MM.1S (cell line): ENCODE measurements around the gene CD80.

Experiments used
- DNase-seq: peaks from one replicate; pipeline ENCODE4 v3.0.0-alpha.2; 2015
- H2AFZ ChIP-seq: fragments of 300-600 bp; sonication (generic); 2 replicates; pipeline ENCODE4 v1.6.0; 2016; ENCODE audit warnings: antibody characterized with exemption, low read length
- H3F3A ChIP-seq: fragments of 300-600 bp; sonication (generic); 2 replicates; pipeline ENCODE4 v1.6.1; 2016; ENCODE audit warnings: mild to moderate bottlenecking, antibody characterized with exemption, low read length, moderate library complexity, mixed read lengths; ENCODE audit not compliant: insufficient read depth
- H3K27ac ChIP-seq: fragments of 300-600 bp; sonication (generic); 2 replicates; pipeline ENCODE4 v1.5.1; 2016; ENCODE audit warnings: mild to moderate bottlenecking, low read length
- H3K27me3 ChIP-seq: fragments of 300-600 bp; sonication (generic); replicated peaks from 2 replicates; pipeline ENCODE4 v1.6.0; 2016; ENCODE audit warnings: low read length; ENCODE audit not compliant: insufficient read depth
- H3K36me3 ChIP-seq: fragments of 300-600 bp; sonication (generic); replicated peaks from 2 replicates; pipeline ENCODE4 v1.6.1; 2016; ENCODE audit warnings: mild to moderate bottlenecking, low read length, mixed read lengths; ENCODE audit not compliant: insufficient read depth
- H3K4me1 ChIP-seq: fragments of 300-600 bp; sonication (generic); 2 replicates; pipeline ENCODE4 v1.6.1; 2016; ENCODE audit warnings: low read length, mixed read lengths
- H3K4me2 ChIP-seq: fragments of 300-600 bp; sonication (generic); 2 replicates; pipeline ENCODE4 v1.6.0; 2016; ENCODE audit warnings: low read depth, low read length
- H3K4me3 ChIP-seq: fragments of 300-600 bp; sonication (generic); 2 replicates; pipeline ENCODE4 v1.5.1; 2016; ENCODE audit warnings: low read length, mixed read lengths
- H3K79me2 ChIP-seq: fragments of 300-600 bp; sonication (generic); 2 replicates; pipeline ENCODE4 v1.6.1; 2016; ENCODE audit warnings: mixed run types, low read length, mixed read lengths
- H3K9ac ChIP-seq: fragments of 300-600 bp; sonication (generic); 2 replicates; pipeline ENCODE4 v1.6.1; 2016; ENCODE audit warnings: low read length, mixed read lengths
- H3K9me2 ChIP-seq: fragments of 300-600 bp; sonication (generic); replicated peaks from 2 replicates; pipeline ENCODE4 v1.6.1; 2016; ENCODE audit warnings: mild to moderate bottlenecking, low read length, mixed read lengths; ENCODE audit not compliant: insufficient read depth
- H3K9me3 ChIP-seq: fragments of 300-600 bp; sonication (generic); replicated peaks from 2 replicates; pipeline ENCODE4 v1.6.1; 2016; ENCODE audit warnings: mild to moderate bottlenecking, low read length, mixed read lengths; ENCODE audit not compliant: insufficient read depth
- H4K20me1 ChIP-seq: fragments of 300-600 bp; sonication (generic); 2 replicates; pipeline ENCODE4 v1.6.1; 2016; ENCODE audit warnings: mild to moderate bottlenecking, low read length, moderate library complexity, mixed read lengths; ENCODE audit not compliant: insufficient read depth
- EZH2 ChIP-seq: fragments of 300-600 bp; sonication (generic); optimal IDR thresholded peaks from 2 replicates; pipeline ENCODE3; 2017; ENCODE audit warnings: low read depth, mild to moderate bottlenecking, antibody characterized with exemption, low read length, mixed read lengths
- EZH2phosphoT487 ChIP-seq: fragments of 300-600 bp; sonication (generic); IDR thresholded peaks from 2 replicates; pipeline ENCODE4 v1.6.1; 2018; ENCODE audit warnings: antibody characterized with exemption, low read length
- TF ChIP-seq, protein P1 (sequence below): fragments of 300-600 bp; sonication (generic); IDR thresholded peaks from 2 replicates; pipeline ENCODE4 v1.5.1; 2016; ENCODE audit warnings: antibody characterized with exemption, low read length, mixed read lengths

Gene CD80

DNA sequence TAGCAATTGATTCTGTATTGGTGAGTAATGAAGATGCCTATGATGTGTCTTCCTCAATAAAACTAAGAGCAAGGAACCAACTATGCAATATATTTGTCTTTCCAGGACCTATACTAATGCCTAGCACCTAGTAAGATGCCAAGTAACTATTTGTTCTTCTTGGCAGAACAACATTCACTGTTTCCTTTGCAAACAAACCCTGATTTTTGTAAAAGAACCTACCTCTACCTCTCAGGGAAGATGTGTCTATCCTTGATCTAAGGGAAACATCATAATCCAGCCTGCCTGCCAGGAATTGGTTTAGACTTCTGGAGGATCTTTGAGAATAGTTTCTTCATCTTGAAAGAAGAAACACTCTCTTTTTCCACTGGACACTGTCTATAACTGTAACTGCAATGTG lies 16.1 kb upstream of the CD80 start:
- Histone ChIP-seq H4K20me1 (no peaks in the 10 kb centered on the region), H3K27ac (no peak overlapping the region), H3K9me2 (no peaks in the 10 kb centered on the region), H3K27me3 (no peaks in the 10 kb centered on the region), H2AFZ (no peak overlapping the region), H3K9ac (no peak overlapping the region), H3K36me3 (no peaks in the 10 kb centered on the region), H3K4me1 (no peaks in the 10 kb centered on the region), H3K9me3 (no peaks in the 10 kb centered on the region), H3K4me3 (no peak overlapping the region), H3K79me2 (no peaks in the 10 kb centered on the region), H3F3A (peaks cover 3% of the 10 kb centered on the region; the same call in 1 of the 2 replicates), H3K4me2 (no peak overlapping the region)
- no peak for DNase-seq
- TF ChIP-seq EZH2 (no peak), EZH2phosphoT487 (no peak)
- TF ChIP-seq, protein P1, sequence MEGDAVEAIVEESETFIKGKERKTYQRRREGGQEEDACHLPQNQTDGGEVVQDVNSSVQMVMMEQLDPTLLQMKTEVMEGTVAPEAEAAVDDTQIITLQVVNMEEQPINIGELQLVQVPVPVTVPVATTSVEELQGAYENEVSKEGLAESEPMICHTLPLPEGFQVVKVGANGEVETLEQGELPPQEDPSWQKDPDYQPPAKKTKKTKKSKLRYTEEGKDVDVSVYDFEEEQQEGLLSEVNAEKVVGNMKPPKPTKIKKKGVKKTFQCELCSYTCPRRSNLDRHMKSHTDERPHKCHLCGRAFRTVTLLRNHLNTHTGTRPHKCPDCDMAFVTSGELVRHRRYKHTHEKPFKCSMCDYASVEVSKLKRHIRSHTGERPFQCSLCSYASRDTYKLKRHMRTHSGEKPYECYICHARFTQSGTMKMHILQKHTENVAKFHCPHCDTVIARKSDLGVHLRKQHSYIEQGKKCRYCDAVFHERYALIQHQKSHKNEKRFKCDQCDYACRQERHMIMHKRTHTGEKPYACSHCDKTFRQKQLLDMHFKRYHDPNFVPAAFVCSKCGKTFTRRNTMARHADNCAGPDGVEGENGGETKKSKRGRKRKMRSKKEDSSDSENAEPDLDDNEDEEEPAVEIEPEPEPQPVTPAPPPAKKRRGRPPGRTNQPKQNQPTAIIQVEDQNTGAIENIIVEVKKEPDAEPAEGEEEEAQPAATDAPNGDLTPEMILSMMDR: no peak

DNA sequence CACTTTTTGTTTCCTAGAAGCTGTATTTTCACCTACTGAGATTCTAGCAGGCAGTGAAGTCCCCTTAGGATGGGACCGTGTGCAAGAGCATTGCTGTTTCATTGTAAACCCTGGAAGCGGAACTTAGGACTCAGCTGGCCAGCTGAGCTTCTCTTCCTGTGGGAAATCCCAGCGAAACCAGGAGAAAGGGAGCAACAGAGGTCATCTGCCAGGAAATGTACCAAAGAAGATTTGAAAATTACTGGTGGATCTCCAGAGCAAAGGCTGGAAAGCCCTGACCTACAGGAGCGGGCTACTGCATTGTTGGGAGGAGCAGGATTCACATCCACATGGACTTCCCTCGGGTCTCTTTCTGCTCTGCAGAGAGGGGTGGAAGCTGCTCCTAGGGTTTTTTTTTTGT lies 12.3 kb upstream of the CD80 start:
- H3K27me3 ChIP-seq: no peaks in the 10 kb centered on the region
- no peaks in the 10 kb centered on the region for H3K79me2 ChIP-seq
- TF ChIP-seq, protein P1: no peak
- TF ChIP-seq EZH2phosphoT487: no peak
- no peak for TF ChIP-seq EZH2
- no peak for DNase-seq
- H4K20me1 ChIP-seq: no peaks in the 10 kb centered on the region
- H3K9ac ChIP-seq: no peak overlapping the region
- H3K9me2 ChIP-seq: no peaks in the 10 kb centered on the region
- no peak overlapping the region for H3K4me3 ChIP-seq
- H3K4me1 ChIP-seq: 0 out of 2 replicates have a peak, but pooled peaks cover 7% of the 10 kb centered on the region
- no peaks in the 10 kb centered on the region for H3F3A ChIP-seq
- H2AFZ ChIP-seq: no peak overlapping the region
- no peak overlapping the region for H3K4me2 ChIP-seq
- no peaks in the 10 kb centered on the region for H3K36me3 ChIP-seq
- no peak overlapping the region for H3K27ac ChIP-seq
- no peaks in the 10 kb centered on the region for H3K9me3 ChIP-seq

DNA sequence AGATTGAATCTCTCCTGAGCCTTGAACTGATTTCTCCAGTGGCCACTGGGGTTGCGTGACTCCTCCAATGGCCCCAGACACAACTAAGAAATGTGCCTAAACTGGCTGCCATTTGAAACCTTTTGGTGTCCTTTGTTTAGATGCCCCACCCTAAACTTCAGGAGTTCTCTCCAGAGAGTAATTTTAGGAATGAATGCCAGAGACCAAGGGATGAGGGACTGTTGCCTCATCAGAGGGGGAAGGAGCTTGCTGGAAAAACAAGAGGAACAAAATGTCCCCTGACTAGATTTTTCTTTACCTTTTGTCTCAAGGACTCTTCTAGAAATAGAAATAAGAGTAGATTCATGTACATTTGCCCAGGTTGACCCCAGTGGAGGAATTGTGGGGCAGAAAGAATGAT lies 11.8 kb upstream of the CD80 start:
- no peaks in the 10 kb centered on the region for H3K36me3 ChIP-seq
- no peaks in the 10 kb centered on the region for H3F3A ChIP-seq
- no peak overlapping the region for H3K4me2 ChIP-seq
- H3K27ac ChIP-seq: no peak overlapping the region
- H3K27me3 ChIP-seq: no peaks in the 10 kb centered on the region
- no peak overlapping the region for H3K9ac ChIP-seq
- TF ChIP-seq EZH2: no peak
- TF ChIP-seq EZH2phosphoT487: no peak
- TF ChIP-seq, protein P1: no peak
- H3K9me2 ChIP-seq: no peaks in the 10 kb centered on the region
- no peak for DNase-seq
- no peak overlapping the region for H3K4me3 ChIP-seq
- 0 out of 2 replicates have a peak, but pooled peaks cover 7% of the 10 kb centered on the region for H3K4me1 ChIP-seq
- no peaks in the 10 kb centered on the region for H3K9me3 ChIP-seq
- no peaks in the 10 kb centered on the region for H3K79me2 ChIP-seq
- H4K20me1 ChIP-seq: no peaks in the 10 kb centered on the region
- H2AFZ ChIP-seq: no peak overlapping the region
